HTR-8/SVneo (cell line): ENCODE data around the gene MACROD2.
"Not testable (repeated sequence)": the region's sequence is repeated elsewhere in the genome, so short reads cannot be mapped to it uniquely, and the experiment has no call there.

Source experiments
- DNase-seq: peaks from one replicate; pipeline ENCODE4 v3.0.0; 2011; ENCODE audit warnings: low spot score, mixed read lengths; ENCODE audit not compliant: insufficient read length
- FAIRE-seq: peaks from 2 replicates; lab custom pipeline; 2011; peaks lifted over from hg19 to GRCh38; lab: Jason Lieb, UNC

The MACROD2 gene

DNA sequence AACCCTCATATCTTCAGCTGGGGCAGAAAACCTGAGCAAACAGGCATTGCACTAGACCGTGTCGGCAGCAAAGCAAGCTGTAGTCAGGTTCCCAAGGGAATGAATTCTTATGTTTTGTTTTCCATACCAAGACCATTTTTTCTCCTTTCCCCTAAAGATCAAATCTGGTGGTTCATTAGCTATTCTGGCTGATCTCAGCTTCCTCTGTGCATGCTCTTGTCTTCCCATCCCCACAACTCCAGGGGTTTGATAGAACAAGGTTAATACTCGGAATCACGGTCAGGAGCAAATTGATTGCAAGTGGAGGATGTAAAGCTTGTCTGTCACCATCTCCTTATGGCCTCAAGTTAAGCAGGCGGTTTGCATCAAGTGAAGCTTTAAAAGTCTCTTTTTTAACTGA, 1799.1 kb downstream of the MACROD2 start:
- FAIRE-seq (no peak), DNase-seq (no peak)

DNA sequence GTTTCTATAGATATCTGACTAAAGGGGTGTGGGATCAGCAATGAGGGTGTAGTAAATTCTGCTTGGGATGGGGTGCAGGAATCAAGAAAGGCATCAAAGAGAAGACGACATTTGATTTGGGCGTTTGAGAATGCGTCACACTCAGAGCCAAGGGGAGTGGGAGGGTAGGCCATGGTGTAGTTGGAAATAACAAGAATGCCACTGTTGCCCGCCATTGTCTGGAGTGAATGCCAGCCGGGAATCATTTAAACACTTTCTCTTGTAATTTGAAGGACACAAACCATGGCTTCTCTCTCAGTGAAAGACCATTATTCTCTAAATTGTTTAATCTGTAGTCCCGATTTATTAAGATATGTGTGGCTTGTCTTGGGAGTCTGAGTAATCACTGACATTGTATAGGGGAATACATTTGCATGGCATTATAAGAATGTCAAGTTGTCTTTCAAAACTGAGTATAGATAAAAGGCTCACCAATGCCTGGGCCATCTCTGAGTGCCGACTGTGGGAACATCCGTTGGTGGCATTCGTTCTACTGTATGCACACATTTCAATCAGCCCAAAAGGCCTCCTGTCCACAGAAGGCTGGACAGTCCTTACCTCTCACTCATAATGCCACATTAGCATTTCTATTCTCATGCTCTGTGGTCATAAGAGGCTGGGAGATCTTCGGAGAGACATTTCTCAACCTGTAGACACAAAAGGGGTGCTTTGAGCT, 1800.1 kb downstream of the MACROD2 start:
- DNase-seq (no peak), FAIRE-seq (no peak)

DNA sequence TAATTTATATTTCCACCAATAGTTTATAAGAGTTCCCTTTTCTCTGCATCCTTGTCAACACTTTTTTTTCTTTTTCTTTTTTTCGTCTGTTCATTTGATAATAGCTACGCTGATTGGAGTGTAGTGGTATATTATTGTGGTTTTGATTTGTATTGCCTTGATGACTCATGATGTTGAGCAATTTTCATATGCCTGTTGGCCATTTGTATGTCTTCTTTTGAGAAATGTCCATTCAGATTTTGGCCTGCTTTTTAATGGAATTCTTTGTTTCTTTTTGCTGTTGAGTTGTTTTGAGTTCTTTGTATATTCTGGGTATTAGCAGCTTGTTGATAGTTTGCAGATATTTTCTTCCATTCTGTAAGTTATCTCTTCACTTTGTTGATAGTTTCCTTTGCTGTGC, 1804.6 kb downstream of the MACROD2 start:
- no peak for FAIRE-seq
- no peak for DNase-seq

DNA sequence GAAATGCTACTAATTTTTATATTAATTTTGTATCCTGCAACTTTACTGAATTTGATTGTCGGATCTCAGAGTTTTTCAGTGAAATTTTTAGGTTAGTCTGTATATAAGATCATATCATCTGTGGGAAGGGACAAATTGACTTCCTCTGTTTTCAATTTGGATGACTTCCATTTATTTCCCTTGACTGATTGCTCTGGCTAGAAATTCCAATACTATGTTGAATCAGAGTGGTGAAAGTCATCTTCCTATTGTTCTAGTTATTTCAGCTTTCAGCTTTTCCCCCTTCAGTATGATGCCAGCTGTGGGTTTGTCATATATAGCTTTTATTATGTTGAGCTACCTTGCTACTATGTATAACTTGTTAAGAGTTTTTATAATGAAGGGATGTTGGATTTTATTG, 1806.7 kb downstream of the MACROD2 start:
- FAIRE-seq (no peak), DNase-seq (no peak)

DNA sequence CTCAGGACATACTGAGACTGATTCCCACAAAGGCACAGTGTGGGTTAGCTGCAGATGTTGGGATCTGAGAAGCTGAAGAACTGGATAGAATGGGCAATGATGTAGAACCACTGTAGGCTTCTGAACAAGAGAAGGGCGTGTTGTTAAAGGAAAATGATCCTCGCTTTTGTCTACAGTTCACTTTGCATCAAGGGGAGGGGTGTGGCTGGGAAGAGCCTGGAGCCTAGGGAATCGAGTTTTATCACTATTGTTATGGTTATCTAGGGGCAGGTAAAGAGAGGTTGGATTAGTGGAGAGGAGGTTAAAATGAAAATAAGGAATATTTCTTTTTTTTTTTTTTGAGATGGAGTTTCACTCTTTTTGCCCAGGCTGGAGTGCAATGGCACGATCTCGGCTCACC, 1809.8 kb downstream of the MACROD2 start:
- DNase-seq = no peak
- FAIRE-seq = no peak

DNA sequence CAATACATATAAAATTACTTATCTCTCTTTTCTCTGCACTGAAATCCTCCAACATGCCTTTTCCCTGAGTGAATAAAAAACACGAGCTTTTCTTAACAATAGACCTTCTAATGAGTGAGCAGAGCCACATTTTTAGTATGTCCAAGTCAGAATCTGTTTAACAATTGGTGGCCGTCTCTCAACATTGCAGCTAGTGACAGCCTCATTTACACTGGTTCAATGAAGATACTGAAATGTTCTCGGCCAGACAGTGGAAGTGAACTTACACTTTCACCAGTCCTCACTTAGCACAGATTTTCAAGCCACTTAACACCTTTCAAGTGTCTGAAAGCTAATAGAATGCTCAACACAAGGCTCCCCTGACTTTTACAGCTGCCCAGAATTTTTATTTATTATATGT, 1810.8 kb downstream of the MACROD2 start:
- FAIRE-seq (no peak), DNase-seq (no peak)

DNA sequence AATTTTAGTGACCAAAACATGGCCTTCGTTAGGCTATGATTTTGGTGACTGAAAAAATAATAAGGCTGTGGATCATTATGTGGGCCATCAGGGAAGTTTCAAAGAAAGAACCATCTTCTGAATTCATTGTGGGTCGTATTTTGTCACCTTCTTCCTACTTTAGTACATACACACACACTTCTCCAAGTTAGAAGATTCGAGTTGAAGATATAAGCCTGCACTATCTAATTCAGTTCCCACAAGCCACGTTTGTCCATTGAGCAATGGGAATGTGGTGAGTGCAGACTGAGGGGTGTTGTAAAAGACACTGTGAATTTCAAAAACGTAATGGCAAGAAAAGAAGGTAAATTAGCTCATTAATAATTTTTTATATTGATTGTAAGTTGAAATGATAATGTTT, 1812.0 kb downstream of the MACROD2 start:
- no peak for DNase-seq
- no peak for FAIRE-seq

DNA sequence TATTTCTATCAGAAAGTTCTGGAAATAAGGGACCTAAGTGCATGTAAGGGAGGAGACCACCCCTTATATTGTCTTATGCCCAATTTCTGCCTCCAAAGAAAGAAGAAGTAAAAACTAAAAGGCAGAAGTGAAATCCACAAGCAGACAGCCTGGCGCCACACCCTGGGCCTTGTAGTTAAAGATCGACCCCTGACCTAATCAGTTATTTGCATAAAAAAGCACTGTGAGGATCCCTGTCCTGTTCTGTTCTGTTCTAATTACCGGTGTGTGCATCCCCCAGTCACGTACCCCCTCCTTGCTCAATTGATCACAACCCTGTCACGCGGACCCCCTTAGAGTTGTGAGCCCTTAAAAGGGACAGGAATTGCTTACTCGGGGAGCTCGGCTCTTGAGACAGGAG, 1812.5 kb downstream of the MACROD2 start:
- FAIRE-seq, DNase-seq: not testable (repeated sequence)

DNA sequence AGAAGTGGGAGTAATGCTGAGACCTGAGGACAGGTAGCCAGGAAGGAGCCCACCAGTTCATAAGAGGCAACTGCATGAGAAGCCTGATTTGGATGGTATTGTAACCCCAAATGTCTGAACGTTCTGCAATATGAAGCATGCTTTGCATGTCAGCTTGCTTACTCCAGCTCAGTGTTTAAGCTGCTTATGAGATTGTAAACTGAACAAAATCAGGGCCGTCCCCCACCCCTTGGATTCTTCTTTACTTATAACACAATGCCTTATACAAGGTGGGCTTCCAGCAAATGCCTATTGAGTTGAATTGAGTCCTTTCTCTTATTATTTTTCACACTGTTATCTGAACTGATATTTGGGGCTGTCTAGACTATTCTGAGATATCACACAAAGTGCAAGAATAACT, 1816.6 kb downstream of the MACROD2 start:
- FAIRE-seq (no peak), DNase-seq (no peak)

DNA sequence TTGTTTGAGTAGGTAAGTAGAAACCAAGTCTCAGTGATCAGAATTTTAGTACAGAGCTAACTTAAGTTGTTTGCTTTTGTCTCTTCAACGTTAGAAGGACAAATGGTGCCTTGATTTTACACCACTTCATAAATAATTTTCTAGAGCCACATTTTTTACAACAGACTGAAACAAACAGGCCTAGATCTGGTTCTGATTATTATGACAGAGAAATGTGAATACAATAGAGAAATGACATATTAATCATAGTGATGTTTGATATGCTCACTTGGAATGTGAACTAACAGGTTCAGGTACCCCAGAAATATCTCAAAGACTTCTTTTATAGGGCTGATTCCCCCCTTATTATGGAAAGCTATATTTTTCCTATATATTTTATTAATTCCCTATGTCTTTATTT, 1817.4 kb downstream of the MACROD2 start:
- DNase-seq (no peak), FAIRE-seq (no peak)

DNA sequence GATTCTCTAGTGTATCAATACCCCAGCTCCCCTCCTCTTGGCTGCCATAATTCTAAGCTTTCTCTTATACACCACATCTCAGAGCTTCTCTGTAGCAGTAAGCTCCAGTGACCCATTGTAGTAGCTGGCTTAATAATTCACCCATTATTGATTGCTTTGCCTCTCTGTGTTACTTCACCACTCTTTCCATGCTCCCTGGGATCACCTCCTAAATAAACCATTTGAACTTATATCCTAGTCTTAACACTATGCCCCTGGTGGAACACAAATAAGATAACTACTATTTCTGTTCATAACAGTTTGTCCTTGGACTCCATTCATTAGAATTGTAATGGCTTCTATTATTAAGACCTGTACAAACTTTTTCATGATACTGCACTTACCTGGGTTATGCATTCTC, 1819.0 kb downstream of the MACROD2 start:
- no peak for FAIRE-seq
- DNase-seq = no peak

DNA sequence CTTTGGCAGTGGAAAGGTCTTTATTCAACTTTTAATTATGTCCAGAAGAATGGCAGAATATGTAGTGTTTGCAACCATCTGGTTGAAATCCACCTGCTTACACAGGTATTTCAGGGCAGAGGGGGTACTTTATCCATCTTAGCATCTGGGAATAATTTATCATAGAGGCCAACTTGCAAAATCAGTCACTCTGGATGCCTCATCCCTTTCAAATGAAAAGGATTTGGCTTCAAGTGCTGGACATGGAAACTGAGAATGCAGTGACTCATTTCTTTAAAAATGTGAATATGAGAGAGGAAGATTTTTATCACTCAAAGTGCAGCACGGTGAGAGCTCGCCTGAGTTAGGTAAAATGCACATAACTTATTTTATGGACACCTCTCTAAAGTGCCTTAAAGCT, 1819.6 kb downstream of the MACROD2 start:
- DNase-seq (no peak), FAIRE-seq (no peak)

DNA sequence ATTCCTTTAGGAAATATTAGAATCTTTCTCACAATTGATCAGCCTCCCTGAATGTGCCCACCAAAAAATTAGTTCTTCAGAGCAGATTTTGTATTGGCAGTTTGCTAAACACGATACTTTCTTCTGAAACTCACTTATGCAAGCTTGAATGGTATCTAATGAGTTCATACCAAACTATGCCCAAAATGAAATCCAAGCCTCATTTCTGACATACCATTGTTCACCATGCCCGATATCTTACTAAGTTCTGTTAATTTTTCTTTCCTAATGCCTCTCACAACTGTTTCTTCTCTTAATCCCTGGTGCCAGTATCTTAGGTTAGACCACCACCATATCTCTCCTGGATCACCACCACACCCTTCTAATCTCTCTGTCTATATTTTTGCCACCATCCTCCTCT, 1822.0 kb downstream of the MACROD2 start:
- FAIRE-seq (no peak), DNase-seq (no peak)

DNA sequence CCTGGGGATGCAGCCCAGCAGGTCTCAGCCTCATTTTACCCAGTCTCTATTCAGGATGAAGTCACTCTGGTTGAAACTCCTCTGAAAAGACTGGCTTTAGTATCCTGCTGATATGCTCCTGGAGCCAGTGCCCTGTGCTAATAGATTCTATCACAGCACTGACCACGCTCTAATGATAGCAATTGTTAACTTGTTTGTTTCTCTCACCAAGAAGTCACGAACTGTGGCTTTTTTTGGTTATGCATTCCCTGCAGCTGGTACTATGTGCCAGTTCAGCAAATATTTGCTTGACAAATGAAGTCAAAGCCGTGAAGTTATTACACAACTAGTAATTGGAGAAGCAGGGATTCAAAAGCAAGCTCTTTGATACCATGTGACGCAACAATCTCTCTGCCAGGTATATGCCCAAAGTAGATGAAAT, 1823.3 kb downstream of the MACROD2 start:
- FAIRE-seq = no peak
- no peak for DNase-seq

DNA sequence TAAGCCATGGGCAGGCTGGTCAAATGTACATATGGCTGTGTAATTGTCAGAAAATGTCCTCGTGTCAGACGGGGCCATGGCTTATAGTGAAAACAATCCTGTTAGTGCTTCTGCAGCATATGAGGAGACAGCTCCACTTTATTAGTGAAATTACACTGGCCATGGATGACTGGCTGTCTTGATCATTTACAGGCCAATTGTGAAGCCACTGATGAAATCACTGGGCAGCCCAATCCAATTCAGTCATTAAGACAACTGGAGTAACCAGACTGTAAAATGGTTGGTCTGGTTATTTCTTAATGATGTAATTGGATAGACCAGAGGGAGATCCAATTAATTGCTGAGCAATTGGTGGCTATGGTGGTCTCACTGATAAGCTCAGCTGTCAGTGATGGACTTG, 1828.4 kb downstream of the MACROD2 start:
- DNase-seq (no peak), FAIRE-seq (no peak)

DNA sequence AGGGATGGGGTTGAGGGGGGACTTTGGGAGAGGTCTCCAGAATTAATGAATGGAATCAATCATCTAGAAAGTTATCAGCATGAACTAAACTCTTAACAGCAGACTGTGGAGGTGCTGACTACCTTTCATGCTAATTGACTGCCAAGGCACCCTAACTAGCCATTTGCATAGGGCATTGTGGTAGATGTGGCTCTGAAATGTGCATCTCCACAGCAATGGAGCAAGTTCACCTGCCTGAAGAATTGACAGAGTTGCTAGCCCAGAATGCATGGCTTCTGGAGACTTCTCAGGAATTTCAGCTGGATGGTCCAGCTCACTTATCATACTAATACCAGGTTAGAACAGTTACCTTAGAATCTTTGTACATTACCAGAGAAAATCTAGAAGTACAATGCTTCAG, 1832.3 kb downstream of the MACROD2 start:
- FAIRE-seq (no peak), DNase-seq (no peak)

DNA sequence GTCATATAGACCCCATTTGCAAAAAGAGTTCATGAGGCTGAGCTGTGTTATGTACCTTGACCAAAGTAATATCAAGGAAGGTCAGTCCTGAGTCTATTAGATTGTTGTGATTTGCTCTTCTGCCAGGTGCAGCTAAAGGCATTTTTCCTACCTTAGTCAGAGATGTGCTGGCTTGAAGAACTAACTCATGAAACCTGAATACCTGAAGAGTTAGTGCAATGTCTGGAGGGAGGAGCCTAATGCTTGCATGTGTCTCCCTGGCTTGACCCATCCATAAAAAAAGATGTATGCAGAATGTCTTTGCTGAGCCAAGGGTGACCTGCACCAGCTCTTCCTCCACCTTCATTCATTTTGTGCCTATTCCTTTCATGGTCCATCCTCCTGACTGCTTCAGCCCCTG, 1835.9 kb downstream of the MACROD2 start:
- DNase-seq (no peak), FAIRE-seq (no peak)

DNA sequence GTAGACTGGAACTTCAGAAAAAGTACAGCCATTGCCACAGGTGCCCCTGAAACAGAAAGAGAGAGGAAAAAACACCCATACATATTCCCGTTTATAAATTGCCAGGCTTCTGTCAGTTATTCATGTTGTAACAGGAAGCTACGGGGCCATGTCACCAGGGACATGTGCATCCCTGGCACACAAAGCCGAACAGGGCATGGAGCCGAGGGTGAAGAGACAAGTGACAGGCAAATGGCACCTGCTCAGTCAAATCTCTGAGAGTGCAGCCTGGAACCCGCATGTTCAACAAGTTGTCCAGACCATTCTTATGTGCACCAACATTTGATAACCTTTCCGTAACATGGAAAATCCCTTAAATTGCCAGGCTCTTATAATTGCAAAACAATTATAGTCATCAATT, 1837.2 kb downstream of the MACROD2 start:
- DNase-seq (no peak), FAIRE-seq (no peak)

DNA sequence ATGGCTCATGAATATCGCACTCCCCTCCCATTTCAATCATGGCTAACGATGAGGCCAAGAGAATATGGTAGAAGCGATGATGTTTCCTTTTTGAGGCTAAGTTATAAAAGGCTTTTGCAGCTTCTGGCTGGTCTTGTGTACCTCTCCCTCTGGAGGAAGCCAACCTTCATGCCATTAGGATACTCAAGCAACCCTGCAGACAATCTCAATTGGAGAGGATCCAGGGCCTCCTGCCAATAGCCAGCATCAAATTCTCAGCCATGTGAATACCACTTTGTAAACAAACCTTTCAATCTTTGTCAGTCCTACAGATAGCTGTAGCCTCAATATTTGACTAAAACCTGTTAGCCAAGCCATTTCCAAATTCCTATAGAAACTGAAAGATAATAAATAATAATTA, 1839.5 kb downstream of the MACROD2 start:
- no peak for FAIRE-seq
- no peak for DNase-seq

DNA sequence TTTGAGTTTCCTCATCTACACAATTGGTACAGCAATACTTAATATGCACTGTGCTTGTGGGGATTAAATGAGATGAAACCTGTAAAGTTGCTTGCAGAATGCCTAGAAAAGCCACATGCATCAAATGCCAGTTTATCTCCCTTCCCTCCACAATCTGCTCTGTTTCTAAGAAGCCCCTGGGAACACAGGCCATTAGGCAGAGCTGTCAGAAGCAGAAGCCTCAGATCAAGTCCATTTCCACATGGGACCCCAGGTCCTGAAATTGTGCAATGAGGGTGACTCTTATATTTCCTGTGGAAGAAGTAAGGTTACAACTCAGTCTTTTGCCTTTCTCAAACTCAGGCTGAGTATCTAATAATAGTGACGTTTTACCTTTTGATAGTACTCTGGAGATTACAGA, 1840.5 kb downstream of the MACROD2 start:
- FAIRE-seq (no peak), DNase-seq (no peak)

DNA sequence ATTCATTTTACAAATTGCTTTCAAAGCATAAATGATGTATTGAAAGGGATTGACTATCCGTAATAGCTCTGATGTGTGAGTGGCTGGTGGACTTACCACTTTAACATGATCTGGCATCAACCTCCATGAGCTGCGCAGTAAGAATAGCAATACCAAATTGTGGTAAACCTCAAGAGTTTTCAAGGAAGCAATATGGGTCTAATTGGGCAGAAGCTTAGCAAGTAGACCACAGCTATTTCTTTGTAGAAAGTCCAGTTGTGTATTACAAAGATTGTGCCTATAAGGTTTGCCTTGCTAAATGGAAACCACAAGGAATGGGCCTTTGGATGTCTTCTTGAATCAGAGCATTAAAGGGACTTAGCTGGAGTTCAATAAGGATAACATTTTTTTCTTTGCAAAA, 1841.3 kb downstream of the MACROD2 start:
- DNase-seq = no peak
- FAIRE-seq = no peak

DNA sequence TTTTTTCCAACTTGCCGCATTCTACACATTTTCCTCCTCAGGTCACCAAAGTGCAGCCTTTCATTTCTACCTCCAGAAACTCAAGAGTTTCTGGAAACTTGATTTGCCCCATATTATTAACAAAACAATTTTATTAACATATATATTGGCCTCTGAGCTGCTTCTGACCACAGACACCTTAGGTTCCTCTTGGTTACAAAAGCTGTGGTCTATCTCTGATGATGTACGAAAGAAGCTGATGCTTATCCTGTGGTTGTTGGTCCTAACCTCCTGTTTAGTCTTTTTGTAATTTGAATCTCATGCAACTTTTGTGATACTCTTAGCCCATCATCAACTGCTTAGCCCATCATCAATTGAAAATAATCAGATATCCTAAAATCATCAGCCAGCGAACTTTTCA, 1842.2 kb downstream of the MACROD2 start:
- no peak for DNase-seq
- no peak for FAIRE-seq

DNA sequence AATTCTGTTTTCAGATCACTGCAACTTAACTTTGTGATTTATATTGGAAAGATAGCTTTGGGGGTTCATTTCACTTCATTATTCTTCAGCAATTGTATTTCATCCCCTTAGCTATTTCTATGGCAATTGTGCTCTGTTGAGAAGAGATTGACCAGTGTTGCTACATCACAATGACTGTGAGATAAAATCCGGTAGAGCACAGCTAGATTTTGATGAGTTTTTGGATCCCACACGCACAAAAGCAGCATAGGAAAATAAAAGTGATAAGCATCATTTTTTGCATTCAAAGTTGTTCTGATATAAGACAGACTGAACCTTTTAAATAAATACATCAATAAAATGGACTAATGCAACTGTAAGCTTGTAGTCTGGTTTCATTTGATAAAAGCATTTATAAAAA, 1843.2 kb downstream of the MACROD2 start:
- no peak for DNase-seq
- FAIRE-seq = no peak
